Left ventricle myocardium inferior (tissue), 1 donor: ENCODE results near the gene MEIS3. TPM values are rescaled to one million over a fixed set of nuclear protein-coding genes. Genes with fewer than 3 reads are reported as not detected.
"Not testable (repeated sequence)": the region's sequence is repeated elsewhere in the genome, so short reads cannot be mapped to it uniquely, and the experiment has no call there.

Source experiments
- DNase-seq: peaks from one replicate; pipeline ENCODE4 v3.0.0-alpha.2; 2020
- H3K27ac ChIP-seq: fragments of 200-600 bp; replicated peaks from 2 replicates; pipeline ENCODE4 v1.8.0; 2021
- H3K27me3 ChIP-seq: fragments of 200-600 bp; 2 replicates; pipeline ENCODE4 v1.8.0; 2021; ENCODE audit warnings: low read depth
- H3K36me3 ChIP-seq: fragments of 200-600 bp; 2 replicates; pipeline ENCODE4 v1.8.0; 2021
- H3K4me1 ChIP-seq: fragments of 200-600 bp; 2 replicates; pipeline ENCODE4 v1.8.0; 2021
- H3K4me3 ChIP-seq: fragments of 200-600 bp; 2 replicates; pipeline ENCODE4 v1.8.0; 2021; ENCODE audit warnings: mild to moderate bottlenecking, moderate library complexity
- H3K9me3 ChIP-seq: fragments of 200-600 bp; replicated peaks from 2 replicates; pipeline ENCODE4 v1.8.0; 2021
- intact Hi-C: fragments of 100-400 bp; cut with micrococcal nuclease; formaldehyde crosslinking; loops from one replicate; pipeline ENCODE4 v1.11.0; 2022
- total RNA-seq: library from RNA; stranded (reverse); fragmentation: NEBNext Ultra II Directional; extraction: Animal tissue kit (Norgen Biotek cat#: 25700); gene quantifications from one replicate; pipeline ENCODE4 v1.2.1, GENCODE V29; 2021
- TF ChIP-seq, protein P1 (sequence below): fragments of 200-600 bp; IDR thresholded peaks from 2 replicates; pipeline ENCODE4 v1.8.0; 2021; ENCODE audit warnings: antibody characterized with exemption, mild to moderate bottlenecking, borderline replicate concordance
- donor health status: DM: no; HTN: yes; CAD: no; lungs with severe emphysema.

MEIS3 gene
- total RNA-seq, 1 donor from 2014 or later = 3.2 TPM

GRCh38 chr19:47414469-47414868 lies 4.9 kb downstream of the MEIS3 start:
- no peak overlapping the region for H3K27ac ChIP-seq
- TF ChIP-seq, protein P1, sequence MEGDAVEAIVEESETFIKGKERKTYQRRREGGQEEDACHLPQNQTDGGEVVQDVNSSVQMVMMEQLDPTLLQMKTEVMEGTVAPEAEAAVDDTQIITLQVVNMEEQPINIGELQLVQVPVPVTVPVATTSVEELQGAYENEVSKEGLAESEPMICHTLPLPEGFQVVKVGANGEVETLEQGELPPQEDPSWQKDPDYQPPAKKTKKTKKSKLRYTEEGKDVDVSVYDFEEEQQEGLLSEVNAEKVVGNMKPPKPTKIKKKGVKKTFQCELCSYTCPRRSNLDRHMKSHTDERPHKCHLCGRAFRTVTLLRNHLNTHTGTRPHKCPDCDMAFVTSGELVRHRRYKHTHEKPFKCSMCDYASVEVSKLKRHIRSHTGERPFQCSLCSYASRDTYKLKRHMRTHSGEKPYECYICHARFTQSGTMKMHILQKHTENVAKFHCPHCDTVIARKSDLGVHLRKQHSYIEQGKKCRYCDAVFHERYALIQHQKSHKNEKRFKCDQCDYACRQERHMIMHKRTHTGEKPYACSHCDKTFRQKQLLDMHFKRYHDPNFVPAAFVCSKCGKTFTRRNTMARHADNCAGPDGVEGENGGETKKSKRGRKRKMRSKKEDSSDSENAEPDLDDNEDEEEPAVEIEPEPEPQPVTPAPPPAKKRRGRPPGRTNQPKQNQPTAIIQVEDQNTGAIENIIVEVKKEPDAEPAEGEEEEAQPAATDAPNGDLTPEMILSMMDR = no peak
- H3K4me1 ChIP-seq = peaks cover 5% of the 10 kb centered on the region
- intact Hi-C loops = no loop called here
- H3K36me3 ChIP-seq = no peaks in the 10 kb centered on the region
- no peaks in the 10 kb centered on the region for H3K9me3 ChIP-seq
- H3K27me3 ChIP-seq = peaks cover 92% of the 10 kb centered on the region
- no peak overlapping the region for H3K4me3 ChIP-seq
- DNase-seq = no peak

DNA sequence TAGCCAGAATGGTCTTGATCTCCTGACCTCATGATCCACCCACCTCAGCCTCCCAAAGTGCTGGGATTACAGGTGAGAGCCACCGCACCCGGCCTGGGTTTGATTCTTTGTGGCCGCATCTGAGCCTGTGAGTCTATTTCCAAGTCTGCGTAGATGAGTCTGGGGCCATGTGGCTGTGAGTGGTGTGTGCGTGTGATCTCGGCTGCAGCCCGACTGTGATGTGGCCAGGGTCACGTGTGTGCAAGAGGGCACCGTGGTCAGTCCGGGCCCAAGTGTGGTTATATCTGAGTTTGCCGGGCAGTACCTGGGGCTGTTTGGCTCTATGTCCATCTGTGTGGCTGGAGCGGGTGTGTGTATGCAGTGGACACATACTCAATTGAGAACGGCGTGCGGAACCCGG lies 5.4 kb downstream of the MEIS3 start:
- TF ChIP-seq, protein P1 = no peak
- H3K36me3 ChIP-seq = no peaks in the 10 kb centered on the region
- peaks cover 5% of the 10 kb centered on the region for H3K4me1 ChIP-seq
- no peak overlapping the region for H3K4me3 ChIP-seq
- H3K9me3 ChIP-seq = no peaks in the 10 kb centered on the region
- H3K27me3 ChIP-seq = peaks cover 92% of the 10 kb centered on the region
- no peak overlapping the region for H3K27ac ChIP-seq
- intact Hi-C loops = no loop called here
- no peak for DNase-seq

DNA sequence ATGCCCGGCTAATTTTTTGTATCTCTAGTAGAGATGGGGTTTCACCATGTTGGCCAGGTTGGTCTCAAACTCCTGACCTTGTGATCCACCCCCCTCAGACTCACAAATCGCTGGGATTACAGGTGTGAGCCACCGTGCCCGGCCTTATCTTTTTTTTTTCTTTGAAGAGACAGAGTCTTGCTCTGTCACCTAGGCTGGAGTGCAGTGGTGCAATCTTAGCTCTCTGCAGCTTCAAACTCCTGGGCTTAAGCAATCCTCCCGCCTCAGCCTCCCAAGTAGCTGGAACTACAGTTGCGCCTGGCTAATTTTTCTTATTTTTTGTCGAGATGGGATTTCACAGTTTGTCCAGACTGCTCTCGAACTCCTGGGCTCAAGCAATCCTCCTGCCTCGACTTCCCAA lies 7.6 kb downstream of the MEIS3 start:
- H3K36me3 ChIP-seq, DNase-seq, H3K27ac ChIP-seq, H3K9me3 ChIP-seq, H3K4me1 ChIP-seq, H3K4me3 ChIP-seq, intact Hi-C loops: not testable (repeated sequence)
- H3K27me3 ChIP-seq = peaks cover 94% of the 10 kb centered on the region

GRCh38 chr19:47411101-47411500 lies 8.2 kb downstream of the MEIS3 start:
- H3K27me3 ChIP-seq = peaks cover 94% of the 10 kb centered on the region
- intact Hi-C loops = no loop called here
- H3K4me1 ChIP-seq = no peaks in the 10 kb centered on the region
- no peaks in the 10 kb centered on the region for H3K36me3 ChIP-seq
- H3K4me3 ChIP-seq = no peak overlapping the region
- no peak for DNase-seq
- TF ChIP-seq, protein P1 = no peak
- no peaks in the 10 kb centered on the region for H3K9me3 ChIP-seq
- no peak overlapping the region for H3K27ac ChIP-seq

DNA sequence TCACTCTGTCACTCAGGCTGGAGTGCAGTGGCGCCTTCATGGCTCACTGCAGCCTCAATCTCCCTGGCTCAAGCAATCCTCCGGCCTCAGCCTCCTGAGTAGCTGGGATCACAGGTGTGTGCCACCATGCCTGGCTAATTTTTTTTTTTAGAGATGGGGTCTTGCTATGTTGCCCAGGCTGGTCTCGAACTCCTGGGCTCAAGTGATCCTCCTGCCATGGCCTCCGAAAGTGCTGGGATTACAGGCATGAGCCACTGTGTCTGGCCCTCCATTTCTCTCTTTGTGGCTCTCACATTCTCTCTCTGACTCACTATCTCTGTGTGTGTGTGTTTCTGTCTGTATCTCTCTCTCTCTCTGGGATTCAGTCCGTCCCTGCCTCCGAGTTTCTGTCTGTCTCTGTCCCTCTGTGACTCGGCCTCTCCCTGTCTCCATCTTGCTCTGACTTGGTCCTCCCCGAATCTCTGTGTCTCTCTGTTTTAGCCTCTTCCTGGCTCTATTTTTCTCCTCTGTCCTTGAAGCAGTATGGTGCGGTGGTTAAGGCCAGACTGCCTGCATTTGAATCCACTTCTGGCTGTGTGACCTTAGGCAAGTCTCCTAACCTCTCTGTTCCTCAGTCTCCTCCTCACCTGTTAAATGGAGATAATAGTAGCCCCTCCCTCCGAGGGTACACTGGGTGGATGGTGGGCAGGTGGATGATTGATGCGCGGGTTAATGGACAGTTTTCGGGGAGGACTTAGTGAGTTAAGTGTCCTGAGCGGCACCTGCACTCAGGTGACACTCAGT lies 11.0 kb downstream of the MEIS3 start:
- H3K27ac ChIP-seq = no peak overlapping the region
- H3K4me3 ChIP-seq = no peak overlapping the region
- DNase-seq = no peak
- H3K36me3 ChIP-seq = no peaks in the 10 kb centered on the region
- H3K9me3 ChIP-seq = no peaks in the 10 kb centered on the region
- TF ChIP-seq, protein P1 = no peak
- intact Hi-C loops = no loop called here
- H3K27me3 ChIP-seq = peaks cover 95% of the 10 kb centered on the region
- H3K4me1 ChIP-seq = no peaks in the 10 kb centered on the region

DNA sequence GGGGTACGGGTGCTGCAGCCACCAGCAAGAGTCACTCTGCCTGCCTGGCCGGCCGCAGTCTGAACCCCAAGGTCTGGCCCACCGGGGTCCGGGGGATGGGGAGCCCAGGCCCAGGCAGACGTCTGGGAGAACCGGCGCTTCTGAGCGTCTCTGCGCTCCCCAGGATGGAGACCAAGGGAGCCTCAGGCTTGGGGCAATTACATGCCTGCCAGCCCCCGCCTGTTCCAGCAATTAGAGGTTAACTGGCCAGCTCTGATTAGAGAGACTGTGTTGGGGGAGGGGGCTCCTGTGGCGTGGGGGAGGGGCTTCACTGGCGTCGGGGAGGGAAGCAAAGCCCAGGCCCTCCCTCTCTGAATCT lies 11.9 kb downstream of the MEIS3 start:
- H3K27me3 ChIP-seq = peaks cover 95% of the 10 kb centered on the region
- TF ChIP-seq, protein P1 = no peak
- intact Hi-C loops = no loop called here

More for the DNA sequence above, 11.9 kb downstream of the MEIS3 start:
- DNase-seq = no peak
- H3K4me3 ChIP-seq = no peak overlapping the region
- no peak overlapping the region for H3K27ac ChIP-seq
- no peaks in the 10 kb centered on the region for H3K9me3 ChIP-seq
- no peaks in the 10 kb centered on the region for H3K4me1 ChIP-seq
- no peaks in the 10 kb centered on the region for H3K36me3 ChIP-seq
